GM12801 (cell line): ENCODE results near the gene PLPPR2.

Experiments used
- CTCF ChIP-seq: IDR thresholded peaks from one replicate; pipeline ENCODE4 v1.5.1; 2011; ENCODE audit warnings: control low read depth; ENCODE audit not compliant: insufficient read length; ENCODE audit errors: extremely low read depth

The PLPPR2 gene

GRCh38 chr19:11379857-11380350, 24.7 kb downstream of the PLPPR2 start:
- TF ChIP-seq CTCF = no peak

- TF ChIP-seq CTCF = no peak
Measured at GRCh38 chr19:11380653-11381537, 25.7 kb downstream of the PLPPR2 start.

- TF ChIP-seq CTCF = no peak
Measured at GRCh38 chr19:11382898-11383705, 27.9 kb downstream of the PLPPR2 start.

GRCh38 chr19:11383706-11384048, 28.4 kb downstream of the PLPPR2 start:
- no peak for TF ChIP-seq CTCF

- no peak for TF ChIP-seq CTCF
Measured at GRCh38 chr19:11384778-11385129, 29.5 kb downstream of the PLPPR2 start.

- TF ChIP-seq CTCF = no peak
Measured at GRCh38 chr19:11387162-11388034, 32.2 kb downstream of the PLPPR2 start.

- no peak for TF ChIP-seq CTCF
Measured at GRCh38 chr19:11390359-11390758, 35.1 kb downstream of the PLPPR2 start.
